SH-SY5Y (cell line): ENCODE data around the gene PFKP.

Experiments used
- GATA2 ChIP-seq: IDR thresholded peaks from 2 replicates; pipeline ENCODE4 v1.6.1; 2011; ENCODE audit warnings: mild to moderate bottlenecking, low read depth, low read length
- GATA3 ChIP-seq: IDR thresholded peaks from 2 replicates; pipeline ENCODE4 v1.6.1; 2011; ENCODE audit warnings: low read depth, mild to moderate bottlenecking, low read length, moderate library complexity

DNA sequence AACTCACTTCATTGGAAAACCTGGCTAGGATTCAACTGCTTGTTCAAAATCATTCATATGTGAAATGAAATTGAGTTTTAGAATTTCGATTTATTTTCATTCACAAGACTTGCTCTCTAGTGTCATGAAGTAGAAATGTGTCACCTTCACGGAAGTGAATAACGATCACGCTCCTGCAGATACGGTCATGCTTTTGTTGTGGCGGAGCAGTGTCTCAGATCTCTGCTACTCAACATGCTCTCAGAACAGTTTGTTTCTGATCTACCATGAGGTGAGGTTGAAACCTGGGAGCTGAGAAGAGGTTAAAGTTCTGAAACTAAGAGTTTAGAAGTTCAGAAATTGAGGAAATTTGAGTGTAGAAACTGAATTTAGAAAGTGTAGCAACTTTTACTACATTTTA lies 119.0 kb downstream of the PFKP start:
- TF ChIP-seq GATA2 = no peak
- no peak for TF ChIP-seq GATA3
